HG03103 (cell line): ENCODE measurements around the gene IL1RAP.
"Not testable (repeated sequence)": the region's sequence is repeated elsewhere in the genome, so short reads cannot be mapped to it uniquely, and the experiment has no call there.

Source experiments
- ATAC-seq: cut with Tn5 transposase; IDR thresholded peaks from one replicate; pipeline ENCODE4 v1.9.1; 2021; ENCODE audit warnings: low read depth; ENCODE audit not compliant: unreplicated experiment

Gene IL1RAP

DNA sequence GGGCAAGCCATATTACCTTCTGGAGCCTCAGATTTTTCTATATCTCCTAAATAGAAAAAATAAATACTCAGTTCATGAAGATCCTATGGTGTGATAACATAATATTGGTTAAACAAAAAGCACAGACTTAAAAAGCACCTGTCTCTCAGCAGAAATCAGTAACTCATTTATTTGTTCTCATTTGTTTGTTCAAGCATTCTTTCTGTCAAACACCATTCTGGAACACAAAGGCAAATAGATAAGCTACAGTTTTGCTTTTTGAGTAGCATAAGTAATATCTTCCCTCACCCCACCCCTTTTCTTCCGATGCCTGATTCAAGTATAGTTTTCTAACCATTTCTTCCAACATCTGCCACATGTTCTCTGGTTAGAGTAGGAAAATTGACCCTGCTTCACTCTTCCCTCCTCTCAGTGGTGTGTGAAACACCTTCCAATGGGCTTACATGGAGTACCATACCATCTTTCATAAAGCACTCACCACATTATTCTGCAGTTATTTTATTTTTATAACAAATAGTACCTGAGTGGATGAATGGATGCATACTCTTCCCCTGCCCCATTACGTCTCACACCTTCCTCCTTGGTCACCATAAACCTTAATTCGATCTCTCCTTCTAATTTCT, 8.4 kb upstream of the IL1RAP start:
- ATAC-seq, result no peak

DNA sequence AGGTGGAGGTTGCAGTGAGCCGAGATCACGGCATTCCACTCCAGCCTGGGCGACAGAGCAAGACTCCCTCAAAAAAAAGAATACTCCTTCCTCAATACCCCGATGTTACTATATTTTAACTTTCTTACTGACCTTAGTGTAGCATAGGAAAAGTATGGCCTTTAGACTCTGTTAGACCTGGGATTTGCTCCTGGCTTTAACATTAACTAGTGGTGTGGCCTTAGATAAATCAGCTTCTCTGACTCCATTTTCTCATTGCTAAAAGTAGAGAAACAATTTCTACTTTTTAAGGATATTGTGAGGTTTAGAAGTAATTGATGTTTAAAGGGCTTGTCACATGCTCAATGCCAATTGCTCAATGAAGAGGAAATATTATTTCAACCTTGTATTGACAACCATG, 7.6 kb upstream of the IL1RAP start:
- no peak for ATAC-seq

DNA sequence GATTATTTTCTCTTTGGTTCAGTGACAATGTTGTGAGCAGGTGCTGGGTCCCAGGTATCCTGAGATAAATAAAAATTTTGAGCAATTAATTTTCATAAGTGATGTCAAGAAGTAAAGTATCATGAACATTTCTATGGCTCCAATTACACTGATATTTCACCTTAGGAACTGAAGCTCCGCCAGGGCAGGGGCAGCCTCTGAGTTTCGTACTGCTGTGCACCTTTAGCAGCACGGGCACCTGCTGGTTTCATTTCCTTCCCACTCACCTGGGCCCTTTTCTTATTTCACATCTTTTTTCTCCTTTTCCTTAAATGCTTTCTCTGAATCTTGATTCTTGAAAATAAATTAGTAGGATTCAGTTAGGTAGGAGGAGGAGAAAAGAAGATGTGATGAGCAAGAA, 1.2 kb upstream of the IL1RAP start:
- no peak for ATAC-seq

DNA sequence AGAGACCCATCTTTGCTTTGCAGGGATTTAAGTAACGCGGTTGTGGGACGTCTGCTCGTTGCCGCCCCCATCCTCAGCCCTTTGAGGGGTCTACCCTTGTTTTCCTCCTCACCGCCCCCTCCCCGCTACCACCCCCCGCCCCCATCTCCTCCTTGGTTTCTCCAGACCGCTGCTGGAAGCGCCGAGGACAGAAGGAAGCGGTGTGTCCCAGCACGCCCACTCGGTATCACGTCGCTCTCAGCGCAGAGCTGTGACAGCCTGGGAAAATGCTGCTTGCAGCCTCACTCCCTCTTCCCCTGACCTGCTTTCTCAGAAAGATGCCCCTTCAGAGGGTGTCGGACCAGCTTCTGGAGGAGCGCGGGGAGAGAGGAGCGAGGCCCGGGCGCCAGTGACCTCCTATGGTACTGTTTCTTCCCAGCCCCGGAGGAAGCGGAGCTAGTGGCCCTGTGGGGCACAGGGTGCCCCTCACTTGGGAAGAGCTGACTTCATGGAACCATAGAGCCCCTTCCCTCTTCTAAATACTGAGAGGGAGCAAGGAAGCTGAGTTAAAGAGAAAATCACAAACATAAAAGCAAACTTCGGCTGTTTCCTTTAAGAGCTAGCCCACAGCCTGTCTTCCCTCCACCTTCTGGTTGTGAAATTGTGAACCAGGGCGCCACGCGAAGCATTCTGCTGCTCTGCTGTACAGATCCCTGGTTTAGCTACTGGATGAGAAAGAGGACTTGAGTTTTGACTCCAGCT, 698 bp downstream of the IL1RAP start:
- ATAC-seq, result no peak

DNA sequence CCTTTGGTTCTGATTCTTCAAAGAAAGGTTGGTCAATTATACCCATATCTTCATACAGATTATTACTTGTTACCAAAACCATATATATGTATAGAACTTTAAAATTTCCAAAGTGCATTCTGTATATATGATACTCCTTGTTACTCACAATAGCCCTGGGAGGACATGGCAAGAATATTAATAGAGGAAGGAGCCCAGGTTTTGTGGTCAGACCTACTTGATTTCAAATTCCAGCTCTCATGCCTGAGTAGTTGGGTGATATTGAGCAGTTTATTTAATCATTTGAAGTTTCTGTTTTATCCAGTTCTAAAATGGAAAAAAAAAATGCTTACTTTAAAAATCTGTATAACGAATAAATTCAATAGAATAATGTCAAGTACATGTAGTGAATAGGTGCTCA, 2.5 kb downstream of the IL1RAP start:
- no peak for ATAC-seq

DNA sequence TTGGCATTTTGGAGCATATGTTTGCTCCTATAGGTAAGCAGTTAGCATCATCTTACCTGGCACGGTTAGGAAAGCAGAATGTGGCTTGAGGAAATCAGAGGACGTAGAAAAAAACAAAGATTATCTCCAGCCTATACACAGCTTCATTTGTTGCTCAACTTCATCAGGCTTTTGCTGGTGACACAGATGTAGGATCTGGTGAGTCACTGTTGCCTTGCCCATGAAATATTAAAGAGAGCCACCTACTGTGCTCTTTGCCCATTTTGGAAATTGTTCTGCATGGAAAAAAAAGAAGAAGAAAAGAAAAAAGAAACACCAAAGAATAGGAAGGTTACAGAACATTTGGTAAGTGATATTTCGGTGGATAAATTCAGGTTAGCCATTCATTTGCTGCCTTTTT, 3.8 kb downstream of the IL1RAP start:
- no peak for ATAC-seq

DNA sequence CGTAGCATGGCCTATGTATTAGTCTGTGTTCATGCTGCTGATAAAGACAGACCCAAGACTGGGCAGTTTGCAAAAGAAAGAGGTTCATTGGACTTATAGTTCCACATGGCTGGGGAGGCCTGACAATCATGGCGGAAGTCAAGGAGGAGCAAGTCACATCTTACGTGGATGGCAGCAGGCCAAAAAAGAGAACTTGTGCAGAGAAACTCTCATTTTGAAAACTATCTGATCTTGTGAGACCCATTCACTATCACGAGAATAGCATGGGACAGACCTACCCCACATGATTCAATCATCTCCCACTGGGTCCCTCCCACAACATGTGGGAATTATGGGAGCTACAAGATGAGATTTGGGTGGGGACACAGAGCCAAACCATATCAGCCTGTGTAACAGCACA, 4.6 kb downstream of the IL1RAP start:
- not testable (repeated sequence) for ATAC-seq

DNA sequence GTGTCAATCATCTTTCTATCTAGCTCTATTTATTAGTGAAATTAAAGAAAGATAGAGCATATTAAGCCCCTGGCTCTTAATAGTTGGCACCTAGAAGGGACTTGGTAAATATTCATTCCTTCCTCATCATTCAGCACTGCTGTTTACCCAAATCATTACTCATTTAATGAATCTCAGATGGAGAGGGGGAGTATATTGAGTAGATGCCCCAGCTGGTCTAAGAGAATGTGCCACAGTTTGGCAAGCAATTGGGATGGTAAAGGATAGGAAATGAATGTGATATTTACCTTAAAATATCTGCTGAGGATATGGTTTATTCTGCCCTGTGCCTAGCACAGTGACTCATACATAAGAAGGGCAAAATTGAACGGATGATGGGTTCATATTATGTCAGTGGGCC, 6.0 kb downstream of the IL1RAP start:
- no peak for ATAC-seq

DNA sequence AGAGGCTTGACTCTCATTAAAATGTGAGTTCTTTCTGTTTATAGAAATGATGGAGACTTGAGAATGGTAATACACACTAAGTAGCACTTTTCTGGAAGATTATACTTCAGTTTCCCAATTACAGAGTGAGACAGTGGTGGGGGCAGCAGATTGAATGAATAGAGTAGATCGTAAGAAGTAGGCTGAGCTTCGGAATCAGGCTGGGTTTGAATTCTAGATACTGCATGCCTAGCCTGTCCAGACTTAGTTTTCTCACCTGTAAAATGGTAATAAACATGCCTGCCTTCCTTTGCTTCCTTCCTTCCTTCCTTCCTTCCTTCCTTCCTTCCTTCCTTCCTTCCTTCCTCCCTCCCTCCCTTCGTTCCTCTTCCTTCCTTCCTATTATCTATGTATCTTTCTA, 8.1 kb downstream of the IL1RAP start:
- no peak for ATAC-seq

DNA sequence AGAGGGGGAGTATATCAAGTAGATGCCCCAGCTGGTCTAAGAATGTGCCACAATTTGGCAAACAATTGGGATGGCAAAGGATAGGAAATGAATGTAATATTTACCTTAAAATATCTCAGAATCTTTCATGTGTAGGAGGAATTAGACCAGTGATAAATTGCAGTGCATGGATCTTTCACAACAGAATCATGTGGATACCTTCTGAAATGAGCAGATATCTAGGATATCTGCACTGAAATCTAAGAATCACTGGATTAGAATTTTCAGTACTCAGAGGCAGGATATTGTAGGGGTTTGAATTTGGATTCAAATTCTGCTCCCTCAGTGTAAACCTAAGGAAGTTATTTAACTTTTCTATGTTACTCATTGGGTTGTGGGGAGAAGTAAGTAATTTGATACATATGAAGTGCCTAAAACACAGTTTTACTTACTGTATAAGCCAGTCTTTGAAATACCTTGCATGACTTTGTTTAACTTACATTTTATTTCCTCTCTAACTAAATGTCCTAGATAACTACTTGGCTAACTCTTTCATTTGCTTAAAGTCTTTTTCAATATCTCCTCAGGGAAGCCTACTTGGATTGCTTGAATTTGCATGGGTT, 8.8 kb downstream of the IL1RAP start:
- no peak for ATAC-seq

DNA sequence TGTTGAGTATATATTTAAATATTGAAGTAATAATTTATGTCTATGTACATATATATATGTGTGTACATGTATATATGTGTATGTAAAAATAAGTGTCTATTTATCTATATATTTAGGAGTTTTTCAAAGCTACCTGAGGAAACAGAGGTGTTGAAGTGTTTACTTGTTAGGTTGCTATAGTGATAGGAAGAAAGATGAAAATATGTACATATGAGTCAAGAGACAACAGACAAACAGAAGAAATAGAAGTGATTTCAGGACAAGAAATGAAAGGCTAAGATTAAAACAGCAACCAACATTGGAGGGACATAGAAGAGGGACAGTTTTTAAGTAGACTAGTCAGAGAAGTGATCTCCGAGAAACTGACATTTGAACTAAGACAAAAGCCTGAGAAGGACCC, 11.1 kb downstream of the IL1RAP start:
- no peak for ATAC-seq

DNA sequence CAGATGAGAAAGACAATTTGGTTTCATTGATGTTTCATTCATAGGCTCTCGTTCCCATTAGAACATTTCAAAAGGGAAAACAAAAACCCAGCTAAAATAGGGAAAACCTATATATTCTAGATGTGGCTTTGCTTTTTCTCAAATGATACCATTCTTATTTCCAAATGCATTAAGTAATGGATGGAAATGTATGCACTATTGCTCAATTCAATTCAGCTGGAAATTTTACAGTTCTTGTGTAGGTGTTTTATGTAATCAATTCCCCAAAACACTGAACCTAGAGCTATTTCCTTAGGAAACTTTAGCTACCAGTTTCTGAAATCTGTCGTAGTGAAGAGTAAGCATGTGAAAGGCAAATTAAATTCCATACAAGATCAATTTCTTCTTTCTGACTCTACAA, 11.7 kb downstream of the IL1RAP start:
- ATAC-seq, result no peak

DNA sequence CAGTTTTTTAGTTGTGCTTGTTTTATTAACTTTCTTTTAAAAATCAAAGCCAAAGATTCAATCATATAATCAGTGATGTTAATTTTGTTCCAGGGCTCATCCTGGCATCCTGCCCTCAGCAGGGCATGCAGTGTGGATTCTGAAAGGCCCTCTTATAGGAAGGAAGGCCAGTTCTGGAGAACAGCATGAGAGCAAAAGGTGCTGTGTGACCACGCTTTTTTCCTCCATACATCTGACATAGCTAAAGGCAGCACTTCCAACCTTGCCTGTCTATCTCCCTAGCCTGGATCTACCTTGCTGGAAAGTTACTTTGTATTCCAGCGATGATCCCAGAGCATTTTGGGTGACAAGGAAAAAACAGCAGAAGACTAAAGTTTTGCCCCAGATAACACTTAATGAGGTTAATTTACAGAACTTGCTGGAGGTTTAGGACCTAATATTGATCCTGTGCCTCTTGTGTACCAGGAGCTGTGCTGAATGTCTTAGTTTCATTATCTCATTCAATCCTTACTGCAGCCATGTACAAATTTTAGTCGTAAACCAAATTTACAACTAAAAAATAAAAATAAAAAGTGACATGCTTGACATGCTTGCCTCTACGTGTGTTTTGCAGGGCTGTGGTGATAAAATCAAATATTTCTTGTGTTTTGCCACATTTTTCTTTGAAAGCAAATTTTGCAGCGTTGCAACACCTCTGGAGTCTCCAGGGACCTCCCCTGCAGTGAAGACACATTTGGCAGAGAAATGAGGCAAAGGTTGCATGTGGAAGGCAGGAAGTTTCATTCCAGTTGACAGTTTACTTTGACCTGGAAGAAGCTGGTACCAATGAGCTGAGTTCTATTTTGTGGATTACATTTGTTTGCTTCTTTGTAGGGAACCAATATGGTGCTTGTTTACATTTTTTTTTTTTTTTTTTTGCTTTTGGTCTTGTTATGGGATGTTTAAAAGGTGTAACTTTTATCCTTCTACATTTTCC, 13.2 kb downstream of the IL1RAP start:
- no peak for ATAC-seq

DNA sequence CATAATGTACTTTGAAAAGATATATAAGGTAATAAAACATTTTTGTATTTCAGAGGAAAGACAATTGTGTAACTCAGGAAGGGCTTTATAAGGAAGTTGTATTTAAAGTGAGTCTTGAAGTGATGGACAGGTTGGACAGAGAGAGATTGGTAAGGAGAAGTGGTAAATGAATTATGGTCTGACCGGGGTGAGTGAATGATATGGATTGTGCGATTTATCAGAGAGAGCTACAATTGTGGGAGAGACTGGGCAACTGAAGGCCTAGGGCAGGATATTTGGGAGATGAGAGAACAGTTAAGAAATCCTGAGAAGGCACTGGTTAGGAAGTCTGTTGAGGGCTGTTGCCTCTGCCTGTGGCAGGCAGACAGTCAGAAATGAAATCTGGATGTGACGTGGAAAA, 14.8 kb downstream of the IL1RAP start:
- ATAC-seq, result no peak

DNA sequence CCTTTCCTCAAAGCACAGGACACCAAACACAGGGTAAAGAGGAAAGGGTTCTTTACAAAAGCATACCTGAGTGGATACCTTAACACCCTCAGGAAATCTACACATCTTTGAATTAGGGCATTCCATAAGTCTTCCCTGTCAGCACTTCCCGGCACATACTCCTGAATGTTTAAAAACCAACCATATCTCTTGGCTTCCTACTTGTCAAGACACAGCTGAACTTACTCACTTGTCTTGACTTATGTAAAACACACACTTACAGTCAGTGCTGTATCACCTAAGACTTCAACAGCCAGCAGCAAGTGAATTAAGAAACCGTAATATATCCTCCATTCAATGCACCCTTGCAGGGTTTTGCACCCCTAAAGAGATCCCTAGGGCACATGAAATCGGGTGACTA, 17.5 kb downstream of the IL1RAP start:
- ATAC-seq, result no peak

DNA sequence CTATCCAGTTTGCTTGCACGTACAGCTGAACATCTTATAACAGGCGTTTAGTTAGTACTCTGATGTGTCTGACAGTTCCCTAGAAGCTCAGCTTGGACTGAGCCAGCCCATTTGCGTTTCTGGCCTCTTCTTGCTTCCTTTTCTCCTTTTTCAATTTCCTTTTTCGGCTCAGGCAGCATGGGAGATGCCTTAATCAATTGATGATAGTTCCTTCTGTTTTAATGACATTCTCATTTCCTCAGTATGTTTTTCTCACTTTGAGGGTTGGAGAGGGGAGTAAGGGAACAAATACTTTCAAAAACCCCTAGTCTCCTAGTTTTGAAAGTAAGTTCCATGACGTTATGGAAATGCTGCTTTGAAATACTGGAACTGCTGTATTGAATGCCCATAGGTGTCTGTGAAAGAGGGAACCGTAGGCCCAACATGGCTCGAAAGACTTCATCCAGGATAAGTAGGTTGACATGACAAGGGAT, 18.9 kb downstream of the IL1RAP start:
- no peak for ATAC-seq

DNA sequence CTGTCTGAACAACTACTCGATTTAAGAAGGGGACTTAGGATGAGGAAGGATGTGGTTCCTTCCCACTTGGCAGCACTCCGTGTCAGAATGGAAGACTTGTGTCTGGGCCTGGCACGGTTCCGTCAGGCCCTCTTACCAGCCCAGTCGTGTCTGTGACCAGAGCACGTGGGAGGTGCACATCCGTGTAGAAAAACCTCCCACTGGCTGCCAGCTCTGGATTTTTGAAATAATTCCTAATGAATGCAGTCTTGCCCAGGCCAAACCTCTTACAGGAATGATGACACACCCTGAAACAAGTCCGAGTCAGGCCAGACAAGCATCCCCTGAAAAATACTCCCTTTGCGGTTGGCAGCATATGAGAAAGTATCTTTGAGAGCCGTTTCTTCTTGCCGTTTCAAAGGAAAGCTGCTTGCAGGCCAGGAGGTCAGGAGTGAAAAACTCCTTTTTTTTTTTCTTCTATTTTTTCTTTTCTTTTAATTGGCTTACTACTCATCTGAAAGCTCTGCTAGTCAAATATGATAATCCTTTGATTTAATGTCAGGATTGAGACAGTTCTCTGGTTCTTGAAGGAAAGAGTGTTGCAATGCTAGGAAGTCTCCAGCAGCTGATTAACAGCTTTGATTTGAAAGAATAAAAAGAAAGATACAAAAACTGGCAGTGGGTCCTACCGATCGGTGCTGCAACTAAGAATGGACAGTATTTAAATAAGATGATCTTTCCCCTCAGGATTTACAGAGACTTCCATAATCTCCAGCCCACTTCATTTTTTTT, 19.8 kb downstream of the IL1RAP start:
- no peak for ATAC-seq

DNA sequence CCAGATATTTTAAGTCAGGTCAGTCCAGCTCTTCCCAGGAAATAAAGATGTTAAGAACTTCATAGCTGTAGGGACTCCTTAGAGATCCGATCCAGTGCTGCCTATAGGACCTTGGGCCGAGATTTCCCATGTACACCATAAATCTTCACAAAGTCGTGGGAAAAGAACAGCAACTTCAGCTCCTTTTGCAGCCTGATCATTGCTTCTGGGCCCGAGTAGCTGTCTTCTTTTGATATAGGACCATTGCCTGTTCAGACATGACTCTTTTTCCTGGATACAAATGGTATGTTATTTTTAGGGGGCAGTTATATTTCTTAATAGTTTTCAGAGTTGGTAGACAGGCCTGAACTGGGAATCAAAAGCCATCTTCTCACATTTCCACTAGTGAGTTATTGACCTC, 20.5 kb downstream of the IL1RAP start:
- no peak for ATAC-seq

DNA sequence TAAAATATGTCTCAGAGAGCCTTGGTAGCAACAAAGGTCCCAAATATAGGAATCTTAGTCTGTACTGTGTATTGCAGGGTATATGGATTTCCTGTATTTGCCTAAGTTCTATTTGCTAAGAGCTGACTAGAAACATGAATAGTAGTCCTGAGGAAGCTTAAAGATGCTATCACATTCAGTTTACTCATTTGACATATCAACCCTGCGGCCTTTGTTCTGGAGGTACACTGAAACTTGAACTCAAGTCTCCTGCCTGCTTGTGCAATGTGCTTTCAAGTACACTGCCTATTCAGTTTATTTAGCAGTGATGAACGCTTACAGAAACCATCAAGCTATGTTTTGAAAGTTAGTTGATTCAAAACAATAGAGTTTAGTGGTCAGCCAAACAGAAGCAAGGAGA, 21.1 kb downstream of the IL1RAP start:
- ATAC-seq, result no peak

DNA sequence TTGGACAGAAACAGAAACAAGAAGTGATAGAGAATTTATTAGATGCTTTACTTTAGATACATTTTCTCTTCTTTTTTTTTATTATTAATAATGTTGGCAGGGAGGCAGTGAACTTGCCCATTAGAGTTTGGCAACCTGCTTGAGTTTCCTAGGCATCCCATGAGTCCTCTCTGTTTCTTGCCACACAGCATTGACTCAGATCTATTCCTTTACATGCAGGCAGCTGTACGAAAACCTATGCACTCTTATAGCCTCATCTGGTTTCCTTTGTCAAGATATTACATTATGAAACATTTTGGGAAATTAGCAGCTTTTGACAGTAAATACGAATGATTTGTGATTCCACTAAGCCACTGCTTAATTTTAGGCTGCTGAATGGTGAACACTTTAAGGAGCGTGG, 23.3 kb downstream of the IL1RAP start:
- no peak for ATAC-seq
